Lower leg skin (tissue), 3 donors: ENCODE measurements around the gene ASGR2.

Experiments used
- CTCF ChIP-seq, 3 donors: fragments of 450-650 bp; IDR thresholded peaks; one replicate each; pipeline ENCODE4 v1.5.1; 2016; ENCODE audit warnings: antibody characterized with exemption in 3 of 3, mild to moderate bottlenecking in 3 of 3, moderate library complexity in 2 of 3
- POLR2A ChIP-seq, 2 donors: fragments of 450-650 bp; IDR thresholded peaks; one replicate each; pipeline ENCODE4 v1.6.1; 2016 to 2017; ENCODE audit warnings: antibody characterized with exemption in 2 of 2, mild to moderate bottlenecking in 1 of 2, moderate library complexity in 1 of 2

- TF ChIP-seq CTCF (IDR thresholded peaks at IDR 0.05) (no peak), POLR2A (IDR thresholded peaks at IDR 0.05) (no peak)
These were observed 6.1 kb downstream of the ASGR2 start for GRCh38 chr17:7108560-7108925.
